Stimulated activated naive CD4-positive, alpha-beta T cell (primary cell): Measurements from ENCODE around the gene GPRC5A.

ENCODE experiments used
- DNase-seq, 6 experiments: peaks; one replicate each; lab custom pipeline; 2025; lab: John Stamatoyannopoulos, UW

Gene GPRC5A

GRCh38 chr12:12885096-12885792, 6.1 kb upstream of the GPRC5A start:
- no peak for DNase-seq

DNA sequence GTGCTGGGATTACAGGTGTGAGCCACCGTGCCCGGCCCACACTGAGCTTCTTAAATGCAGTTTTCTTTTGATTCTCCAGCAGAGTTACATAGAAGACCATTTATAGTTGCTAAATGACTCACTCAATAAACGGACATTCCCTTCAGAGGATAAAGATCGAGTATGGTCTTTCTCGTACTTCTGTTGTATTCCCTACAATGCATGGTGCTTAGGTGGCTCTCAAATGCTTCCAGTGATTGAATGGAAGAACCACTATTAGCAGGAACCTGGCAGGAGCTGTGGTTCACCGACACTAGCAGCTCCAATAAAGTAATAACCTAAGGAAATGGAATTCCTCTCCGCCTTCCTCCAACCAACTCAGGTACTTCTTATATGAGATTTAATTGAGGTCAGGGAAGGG, 3.9 kb upstream of the GPRC5A start:
- no peak for DNase-seq

DNA sequence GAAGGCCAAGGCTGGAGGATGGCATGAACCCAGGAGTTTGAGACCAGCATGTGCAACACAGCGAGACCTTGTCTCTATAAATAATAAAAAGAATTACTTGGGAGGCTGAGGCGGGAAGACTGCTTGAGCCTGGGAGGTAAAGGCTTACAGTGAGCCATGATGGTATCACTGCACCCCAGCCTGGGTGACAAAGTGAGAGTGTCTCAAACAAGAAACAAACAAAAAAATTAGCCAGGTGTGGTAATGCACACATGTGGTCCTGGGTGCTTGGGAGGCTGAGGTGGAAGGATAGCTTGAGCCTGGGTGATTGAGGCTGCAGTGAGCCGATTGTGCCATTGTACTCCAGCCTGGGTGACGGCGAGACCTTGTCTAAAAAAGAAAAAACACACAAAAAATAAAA, 1.7 kb upstream of the GPRC5A start:
- no peak for DNase-seq

- peak in 5 of 6 experiments; percentile 9 to 43 (median 30) for DNase-seq
Observed at GRCh38 chr12:12890543-12891079, 751 bp upstream of the GPRC5A start.

DNA sequence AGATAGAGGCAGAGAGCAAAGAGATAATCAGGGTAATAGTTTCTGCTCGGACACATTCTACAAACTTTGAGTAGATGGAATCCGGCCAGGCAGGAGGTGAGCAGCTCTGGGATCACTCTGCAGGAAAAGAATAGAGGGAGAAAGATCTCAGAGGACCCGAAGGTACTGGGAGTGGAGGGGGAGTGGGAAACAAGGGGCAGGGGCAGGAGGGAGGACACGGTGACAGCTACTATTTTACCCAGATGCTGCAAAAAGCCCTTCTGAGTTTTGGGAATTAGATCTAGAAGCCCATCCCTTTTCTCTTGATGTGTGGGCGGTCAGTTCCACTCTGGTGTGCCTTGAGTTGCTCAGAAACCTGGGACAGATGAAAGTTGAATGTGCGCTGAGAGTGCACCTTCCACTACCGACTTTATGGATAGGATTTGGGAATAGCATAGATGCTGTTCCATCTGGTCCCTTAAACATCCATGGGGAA, 556 bp downstream of the GPRC5A start:
- no peak for DNase-seq

- DNase-seq = no peak
Observed at GRCh38 chr12:12892681-12893141, 1.3 kb downstream of the GPRC5A start.

DNA sequence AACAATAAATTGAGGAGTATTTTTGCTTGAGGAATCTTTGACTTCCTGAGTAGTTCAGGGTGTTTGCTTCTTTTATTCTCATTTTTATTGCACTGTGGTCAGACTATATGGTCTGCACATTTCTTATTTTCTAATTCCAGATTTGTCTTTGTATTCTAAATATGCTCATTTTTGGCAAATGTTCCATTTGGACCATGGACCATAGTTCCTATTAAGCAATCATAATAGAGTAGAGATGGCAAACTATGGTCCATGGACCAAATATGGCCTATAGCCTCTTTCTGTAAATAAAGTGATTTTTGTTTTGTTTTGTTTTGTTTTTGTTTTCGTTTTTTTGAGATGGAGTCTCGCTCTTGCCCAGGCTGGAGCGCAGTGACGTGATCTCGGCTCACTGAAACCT, 2.1 kb downstream of the GPRC5A start:
- no peak for DNase-seq

GRCh38 chr12:12896260-12896659, 4.9 kb downstream of the GPRC5A start:
- DNase-seq = no peak

GRCh38 chr12:12897302-12897701, 5.9 kb downstream of the GPRC5A start:
- no peak for DNase-seq

- DNase-seq = no peak
Observed at GRCh38 chr12:12898136-12898717, 6.9 kb downstream of the GPRC5A start.

DNA sequence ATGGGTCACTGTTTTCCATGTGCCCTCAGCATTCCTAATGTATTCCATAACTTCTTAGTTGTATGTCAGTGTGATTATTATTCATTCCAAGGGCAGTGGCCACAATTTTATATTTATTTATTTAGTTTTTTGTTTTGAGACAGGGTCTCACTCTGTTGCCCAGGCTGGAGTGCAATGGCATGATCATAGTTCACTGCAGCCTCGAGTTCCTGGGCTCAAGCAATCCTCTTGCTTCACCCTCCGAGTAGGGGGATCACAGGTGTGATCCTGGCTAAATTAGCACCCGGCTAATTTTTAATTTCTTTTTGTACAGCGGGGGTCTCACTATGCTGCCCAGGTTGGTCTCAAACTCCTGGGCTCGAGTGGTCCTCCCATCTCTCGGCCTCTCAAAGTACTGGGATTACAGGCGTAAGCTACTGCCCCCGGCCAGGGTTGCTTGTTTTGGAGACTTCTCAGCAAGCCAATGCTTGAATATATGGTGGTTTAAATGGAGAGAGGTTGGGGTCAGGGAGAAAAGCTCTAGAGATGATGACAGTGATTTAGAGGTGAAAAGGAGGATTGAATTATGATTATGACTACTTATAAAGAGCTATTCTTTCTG, 7.6 kb downstream of the GPRC5A start:
- no peak for DNase-seq

- no peak for DNase-seq
Observed at GRCh38 chr12:12899530-12900380, 8.4 kb downstream of the GPRC5A start.

- no peak for DNase-seq
Observed at GRCh38 chr12:12900786-12901157, 9.4 kb downstream of the GPRC5A start.

GRCh38 chr12:12901158-12901791, 9.9 kb downstream of the GPRC5A start:
- DNase-seq = no peak

GRCh38 chr12:12902036-12902435, 10.7 kb downstream of the GPRC5A start:
- DNase-seq = no peak

DNA sequence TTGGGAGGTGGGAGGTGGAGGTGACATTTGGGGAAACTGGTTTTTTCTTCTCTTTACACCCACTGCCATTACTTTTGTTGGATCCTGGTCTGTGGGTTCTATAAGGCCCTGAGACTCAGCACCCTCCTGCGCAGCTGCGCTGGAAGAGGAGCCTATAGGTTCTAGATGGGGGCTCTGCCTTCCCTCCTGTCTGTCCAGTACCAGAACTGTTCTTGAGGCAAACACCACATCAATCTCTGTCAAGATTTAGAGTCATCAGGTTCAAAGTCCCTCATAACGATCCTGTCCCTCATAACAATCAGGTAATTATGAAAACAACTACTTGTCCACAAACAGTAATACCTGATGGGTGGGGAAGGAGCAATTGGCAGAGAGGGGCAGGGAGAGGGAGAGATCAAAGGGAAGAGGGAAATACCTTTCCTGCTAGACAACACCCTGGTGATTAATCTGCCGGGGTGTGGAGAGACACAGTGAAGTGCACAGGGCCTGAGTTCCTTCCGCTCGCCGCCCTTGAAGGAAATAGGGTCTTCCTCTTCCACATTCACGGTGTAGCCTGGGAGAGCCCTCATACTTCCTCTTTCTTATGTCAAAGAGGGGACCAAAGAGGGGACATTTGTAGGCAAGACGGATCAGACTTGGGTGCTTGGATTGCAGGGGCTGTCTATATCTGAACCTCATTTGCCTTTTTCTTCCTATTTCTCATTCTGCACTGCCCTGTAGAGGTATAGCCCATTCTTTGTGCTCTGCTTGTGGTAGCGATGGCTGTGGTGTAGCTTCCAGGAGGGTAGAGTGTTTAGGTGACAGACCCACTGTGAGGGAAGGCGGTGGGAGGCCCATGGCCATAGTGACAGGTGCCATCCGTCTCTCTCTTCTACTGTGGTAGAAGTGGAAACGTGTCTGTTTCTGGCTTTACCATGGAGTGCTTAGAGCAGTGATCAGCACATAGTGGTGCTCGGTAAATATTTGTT, 12.6 kb downstream of the GPRC5A start:
- DNase-seq = no peak

DNA sequence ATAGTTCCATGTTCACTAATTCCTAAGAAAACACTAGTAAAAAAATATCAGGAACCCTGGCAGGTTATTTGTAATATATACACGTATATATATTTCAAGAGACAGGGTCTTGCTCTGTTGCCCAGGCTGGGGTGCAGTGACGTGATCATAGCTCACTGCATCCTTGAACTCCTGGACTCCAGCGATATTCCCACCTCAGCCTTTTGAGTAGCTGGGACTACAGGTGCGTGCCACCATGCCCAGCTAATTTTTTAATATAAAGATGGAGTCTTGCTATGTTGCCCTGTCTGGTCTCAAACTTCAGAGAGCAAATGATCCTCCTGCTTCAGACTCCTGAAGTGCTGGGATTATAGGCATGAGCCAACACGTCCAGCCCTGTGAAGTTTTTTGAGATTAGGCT, 16.2 kb downstream of the GPRC5A start:
- DNase-seq = no peak

- no peak for DNase-seq
Observed at GRCh38 chr12:12908252-12908651, 16.9 kb downstream of the GPRC5A start.

DNA sequence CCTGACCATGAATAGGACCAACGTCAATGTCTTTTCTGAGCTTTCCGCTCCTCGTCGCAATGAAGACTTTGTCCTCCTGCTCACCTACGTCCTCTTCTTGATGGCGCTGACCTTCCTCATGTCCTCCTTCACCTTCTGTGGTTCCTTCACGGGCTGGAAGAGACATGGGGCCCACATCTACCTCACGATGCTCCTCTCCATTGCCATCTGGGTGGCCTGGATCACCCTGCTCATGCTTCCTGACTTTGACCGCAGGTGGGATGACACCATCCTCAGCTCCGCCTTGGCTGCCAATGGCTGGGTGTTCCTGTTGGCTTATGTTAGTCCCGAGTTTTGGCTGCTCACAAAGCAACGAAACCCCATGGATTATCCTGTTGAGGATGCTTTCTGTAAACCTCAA, 17.3 kb downstream of the GPRC5A start:
- no peak for DNase-seq

DNA sequence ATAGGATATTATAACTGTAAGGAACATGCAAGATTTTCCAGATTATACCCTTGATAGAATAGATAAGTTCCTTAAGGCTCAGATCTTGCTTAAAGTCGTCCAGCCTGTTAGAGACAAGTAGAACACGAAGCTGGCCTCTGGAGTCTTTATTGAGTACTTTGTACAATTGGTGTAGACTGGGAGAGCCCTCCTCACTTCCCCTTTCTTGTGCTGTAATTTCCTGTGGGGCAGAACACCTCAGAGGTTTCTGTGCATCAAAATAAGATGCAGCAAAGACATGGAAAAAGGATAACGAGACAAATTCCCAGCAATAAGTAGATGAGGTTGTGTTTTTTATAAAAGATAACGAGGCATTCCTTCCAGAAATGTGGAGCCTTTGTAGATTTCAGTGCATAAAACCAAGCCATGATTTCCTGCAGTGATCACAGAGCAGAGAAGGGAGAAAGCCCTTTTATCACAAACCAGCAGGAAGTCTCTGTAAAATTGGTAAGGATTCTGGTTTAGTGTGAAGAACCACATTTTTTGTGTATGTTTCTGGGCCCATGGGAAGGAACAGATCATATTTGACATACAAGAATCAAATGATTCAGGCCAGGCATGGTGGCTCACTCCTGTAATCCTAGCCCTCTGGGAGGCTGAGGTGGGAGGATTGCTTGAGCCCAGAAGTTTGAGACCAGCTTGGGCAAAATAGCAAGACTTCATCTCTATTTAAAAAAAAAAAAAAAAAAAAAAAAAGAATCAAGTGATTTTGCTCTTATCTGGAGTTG, 18.0 kb downstream of the GPRC5A start:
- peak in 1 of 6 experiments; percentile 18 for DNase-seq
